AG04449 (cell line): ENCODE results near the gene PHPT1.

ENCODE experiments used
- CTCF ChIA-PET: fragments of 350-600 bp; formaldehyde crosslinking; extraction: SDS; loops from one replicate; lab custom pipeline; 2021; ENCODE audit warnings: antibody characterized with exemption; lab: Yijun Ruan, JAX
- POLR2A ChIA-PET: fragments of 400-600, 350-600 bp; formaldehyde crosslinking; extraction: SDS; loops from one replicate; lab custom pipeline; 2020; ENCODE audit warnings: antibody characterized with exemption, inconsistent platforms; lab: Yijun Ruan, JAX
- DNase-seq: peaks from one replicate; pipeline ENCODE4 v3.0.0-alpha.2; 2010; ENCODE audit warnings: low read depth, low spot score
- H3K4me3 ChIP-seq: 2 replicates; pipeline ENCODE4 v1.5.1; 2011; ENCODE audit warnings: low read depth, mild to moderate bottlenecking, control low read depth, low read length
- TF ChIP-seq, protein P1 (sequence below): IDR thresholded peaks from one replicate; pipeline ENCODE4 v1.5.1; 2011; ENCODE audit warnings: mild to moderate bottlenecking, moderate library complexity, low read length, control low read depth, inconsistent platforms; ENCODE audit not compliant: insufficient read depth; ENCODE audit errors: missing control alignments

PHPT1 gene

GRCh38 chr9:136898483-136899100 lies 49.4 kb downstream of the PHPT1 start:
- H3K4me3 ChIP-seq: no peak overlapping the region
- DNase-seq: no peak
- ChIA-PET POLR2A (no interaction called here), CTCF (interaction anchor here (1.4 kb wide), 1 partner anchor 13 kb away, joined by 3 read pairs; no protein-coding TSS in a partner anchor)
- TF ChIP-seq, protein P1, sequence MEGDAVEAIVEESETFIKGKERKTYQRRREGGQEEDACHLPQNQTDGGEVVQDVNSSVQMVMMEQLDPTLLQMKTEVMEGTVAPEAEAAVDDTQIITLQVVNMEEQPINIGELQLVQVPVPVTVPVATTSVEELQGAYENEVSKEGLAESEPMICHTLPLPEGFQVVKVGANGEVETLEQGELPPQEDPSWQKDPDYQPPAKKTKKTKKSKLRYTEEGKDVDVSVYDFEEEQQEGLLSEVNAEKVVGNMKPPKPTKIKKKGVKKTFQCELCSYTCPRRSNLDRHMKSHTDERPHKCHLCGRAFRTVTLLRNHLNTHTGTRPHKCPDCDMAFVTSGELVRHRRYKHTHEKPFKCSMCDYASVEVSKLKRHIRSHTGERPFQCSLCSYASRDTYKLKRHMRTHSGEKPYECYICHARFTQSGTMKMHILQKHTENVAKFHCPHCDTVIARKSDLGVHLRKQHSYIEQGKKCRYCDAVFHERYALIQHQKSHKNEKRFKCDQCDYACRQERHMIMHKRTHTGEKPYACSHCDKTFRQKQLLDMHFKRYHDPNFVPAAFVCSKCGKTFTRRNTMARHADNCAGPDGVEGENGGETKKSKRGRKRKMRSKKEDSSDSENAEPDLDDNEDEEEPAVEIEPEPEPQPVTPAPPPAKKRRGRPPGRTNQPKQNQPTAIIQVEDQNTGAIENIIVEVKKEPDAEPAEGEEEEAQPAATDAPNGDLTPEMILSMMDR: no peak

GRCh38 chr9:136899196-136899595 lies 50.0 kb downstream of the PHPT1 start:
- CTCF ChIA-PET: interaction anchor here (1.4 kb wide), 1 partner anchor 13 kb away, joined by 3 read pairs; no protein-coding TSS in a partner anchor
- no peak overlapping the region for H3K4me3 ChIP-seq
- no peak for DNase-seq
- POLR2A ChIA-PET: no interaction called here
- TF ChIP-seq, protein P1: no peak

- TF ChIP-seq, protein P1: no peak
- DNase-seq: no peak
- no peak overlapping the region for H3K4me3 ChIP-seq
- POLR2A ChIA-PET: no interaction called here
- CTCF ChIA-PET: no interaction called here
These were observed 51.3 kb downstream of the PHPT1 start for GRCh38 chr9:136900556-136900955.
